Esophagus squamous epithelium (tissue), 4 donors: ENCODE results near the gene TAF6.

ENCODE experiments used
- POLR2A ChIP-seq, 4 donors: fragments of 450-650 bp; IDR thresholded peaks; one replicate each; pipeline ENCODE4 v1.6.1; 2017; ENCODE audit warnings: antibody characterized with exemption in 4 of 4, mild to moderate bottlenecking in 4 of 4, moderate library complexity in 3 of 4
- TF ChIP-seq, protein P1 (sequence below), 6 experiments: fragments of 450-650 bp in 4 of 6; fragments of 200-600 bp in 2 of 6; sonication (generic) in 2 of 6; IDR thresholded peaks; one replicate each; pipeline ENCODE4 v1.5.1; 2016 to 2019; ENCODE audit warnings: antibody characterized with exemption in 6 of 6, mild to moderate bottlenecking in 4 of 6, moderate library complexity in 4 of 6

DNA sequence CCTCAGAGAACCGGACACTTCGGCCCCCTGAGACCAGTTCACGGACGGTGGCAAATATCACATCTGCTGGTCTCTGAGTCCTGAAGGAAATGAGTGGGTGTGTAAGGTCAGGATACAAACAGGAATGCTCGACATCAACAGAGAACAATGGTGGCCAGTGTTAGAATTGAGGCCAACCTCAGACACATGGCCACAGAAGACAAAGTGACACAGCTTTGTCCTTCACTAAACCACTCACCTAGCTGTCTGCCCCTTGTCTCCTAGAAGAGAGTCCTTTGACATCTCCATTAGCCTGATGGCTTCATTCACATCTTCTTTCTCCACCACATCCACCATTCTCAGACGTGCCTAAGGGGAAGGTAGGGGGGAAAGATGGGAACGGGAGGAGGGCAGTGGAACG lies 26.1 kb downstream of the TAF6 start:
- TF ChIP-seq, protein P1, sequence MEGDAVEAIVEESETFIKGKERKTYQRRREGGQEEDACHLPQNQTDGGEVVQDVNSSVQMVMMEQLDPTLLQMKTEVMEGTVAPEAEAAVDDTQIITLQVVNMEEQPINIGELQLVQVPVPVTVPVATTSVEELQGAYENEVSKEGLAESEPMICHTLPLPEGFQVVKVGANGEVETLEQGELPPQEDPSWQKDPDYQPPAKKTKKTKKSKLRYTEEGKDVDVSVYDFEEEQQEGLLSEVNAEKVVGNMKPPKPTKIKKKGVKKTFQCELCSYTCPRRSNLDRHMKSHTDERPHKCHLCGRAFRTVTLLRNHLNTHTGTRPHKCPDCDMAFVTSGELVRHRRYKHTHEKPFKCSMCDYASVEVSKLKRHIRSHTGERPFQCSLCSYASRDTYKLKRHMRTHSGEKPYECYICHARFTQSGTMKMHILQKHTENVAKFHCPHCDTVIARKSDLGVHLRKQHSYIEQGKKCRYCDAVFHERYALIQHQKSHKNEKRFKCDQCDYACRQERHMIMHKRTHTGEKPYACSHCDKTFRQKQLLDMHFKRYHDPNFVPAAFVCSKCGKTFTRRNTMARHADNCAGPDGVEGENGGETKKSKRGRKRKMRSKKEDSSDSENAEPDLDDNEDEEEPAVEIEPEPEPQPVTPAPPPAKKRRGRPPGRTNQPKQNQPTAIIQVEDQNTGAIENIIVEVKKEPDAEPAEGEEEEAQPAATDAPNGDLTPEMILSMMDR (IDR thresholded peaks at IDR 0.05): no peak
- TF ChIP-seq POLR2A (IDR thresholded peaks at IDR 0.05): no peak
